HepG2 (cell line): Measurements from ENCODE around the gene BLOC1S4. TPM values are rescaled to one million over a fixed set of nuclear protein-coding genes. Genes with fewer than 3 reads are reported as not detected.

ENCODE experiments used
- FOSL2 ChIP-seq: sonication (generic); formaldehyde crosslinking; IDR thresholded peaks from 2 replicates; pipeline ENCODE4 v1.4.0; 2020; ENCODE audit warnings: missing genetic modification reagents
- HHEX ChIP-seq: IDR thresholded peaks from 2 replicates; pipeline ENCODE4 v1.6.1; 2016; ENCODE audit warnings: control low read depth
- MAFG ChIP-seq: sonication (generic); formaldehyde crosslinking; IDR thresholded peaks from 2 replicates; pipeline ENCODE4 v1.5.1; 2020; ENCODE audit warnings: mild to moderate bottlenecking, missing genetic modification reagents
- MTA1 ChIP-seq: sonication (generic); formaldehyde crosslinking; IDR thresholded peaks from 2 replicates; pipeline ENCODE4 v1.4.0; 2020; ENCODE audit warnings: missing genetic modification reagents, mild to moderate bottlenecking, borderline replicate concordance
- NFE2L2 ChIP-seq: fragments of 150-350 bp; IDR thresholded peaks from 2 replicates; pipeline ENCODE4 v1.6.1; 2014; ENCODE audit warnings: low read length
- NONO ChIP-seq, 2 experiments: fragments of 450-650 bp in 1 of 2; sonication (generic) in 1 of 2; formaldehyde crosslinking in 1 of 2; IDR thresholded peaks in 1 of 2; conservative IDR thresholded peaks in 1 of 2; 2 replicates each; pipeline versions ENCODE4 v1.6.1 to v1.8.0; 2017 to 2022; ENCODE audit warnings: mild to moderate bottlenecking in 1 of 2, missing genetic modification reagents in 1 of 2, moderate library complexity in 1 of 2
- RXRA ChIP-seq: sonication (generic); formaldehyde crosslinking; IDR thresholded peaks from 2 replicates; pipeline ENCODE4 v1.5.1; 2020; ENCODE audit warnings: missing genetic modification reagents
- SATB2 ChIP-seq: sonication (generic); formaldehyde crosslinking; IDR thresholded peaks from 2 replicates; pipeline ENCODE4 v1.5.0; 2020; ENCODE audit warnings: missing genetic modification reagents
- SIX4 ChIP-seq: sonication (generic); formaldehyde crosslinking; IDR thresholded peaks from 2 replicates; pipeline ENCODE4 v1.4.0; 2020; ENCODE audit warnings: missing genetic modification reagents
- SSRP1 ChIP-seq: IDR thresholded peaks from 2 replicates; pipeline ENCODE4 v1.6.1; 2016; ENCODE audit warnings: control low read depth
- YEATS4 ChIP-seq: sonication (generic); formaldehyde crosslinking; IDR thresholded peaks from 2 replicates; pipeline ENCODE4 v1.4.0; 2020; ENCODE audit warnings: missing genetic modification reagents, borderline replicate concordance
- ZNF260 ChIP-seq: sonication (generic); formaldehyde crosslinking; IDR thresholded peaks from 2 replicates; pipeline ENCODE4 v1.4.0; 2020; ENCODE audit warnings: missing genetic modification reagents, low read depth, mild to moderate bottlenecking, borderline replicate concordance
- ZNF383 ChIP-seq: sonication (generic); formaldehyde crosslinking; IDR thresholded peaks from 2 replicates; pipeline ENCODE4 v1.4.0; 2020; ENCODE audit warnings: missing genetic modification reagents, mild to moderate bottlenecking, borderline replicate concordance
- ZNF496 ChIP-seq: sonication (generic); formaldehyde crosslinking; IDR thresholded peaks from 2 replicates; pipeline ENCODE4 v1.8.1; 2023; ENCODE audit warnings: mild to moderate bottlenecking, moderate library complexity, missing genetic modification reagents; ENCODE audit not compliant: insufficient replicate concordance
- ZNF549 ChIP-seq: sonication (generic); formaldehyde crosslinking; IDR thresholded peaks from 2 replicates; pipeline ENCODE4 v1.5.0; 2020; ENCODE audit warnings: missing genetic modification reagents
- ZNF564 ChIP-seq: sonication (generic); formaldehyde crosslinking; IDR thresholded peaks from 2 replicates; pipeline ENCODE4 v1.8.1; 2023; ENCODE audit warnings: mild to moderate bottlenecking, missing genetic modification reagents
- ZNF703 ChIP-seq: sonication (generic); formaldehyde crosslinking; IDR thresholded peaks from 2 replicates; pipeline ENCODE4 v1.5.1; 2020; ENCODE audit warnings: missing genetic modification reagents, mild to moderate bottlenecking, moderate library complexity, borderline replicate concordance
- ZNF747 ChIP-seq: sonication (generic); formaldehyde crosslinking; IDR thresholded peaks from 2 replicates; pipeline ENCODE4 v1.8.1; 2023; ENCODE audit warnings: missing genetic modification reagents, mild to moderate bottlenecking, borderline replicate concordance
- ZNF777 ChIP-seq: sonication (generic); formaldehyde crosslinking; IDR thresholded peaks from 2 replicates; pipeline ENCODE4 v1.4.0; 2020; ENCODE audit warnings: missing genetic modification reagents
- ZNF841 ChIP-seq: sonication (generic); formaldehyde crosslinking; IDR thresholded peaks from 2 replicates; pipeline ENCODE4 v1.8.1; 2023; ENCODE audit warnings: missing genetic modification reagents, borderline replicate concordance
- polyA plus RNA-seq, 8 experiments: library from polyadenylated mRNA; depleted of rRNA in 3 of 8; stranded (reverse) in 7 of 8; unstranded in 1 of 8; fragments of >200 nt; fragmentation: Illumina TruSeq in 4 of 8; extraction: Trizol in 4 of 8; gene quantifications; 2 replicates each; pipeline versions ENCODE4 v1.2.1 to v1.2.3, GENCODE V29; 2011 to 2016; ENCODE audit warnings: low read depth in 4 of 8, missing spikeins in 1 of 8, mixed read lengths in 1 of 8; ENCODE audit not compliant: insufficient read depth in 1 of 8
- total RNA-seq, 5 experiments: library from RNA; depleted of rRNA; stranded (reverse); fragments of >200 nt; fragmentation: Illumina TruSeq; extraction: Trizol; gene quantifications; 2 replicates each; pipeline ENCODE4 v1.2.3, GENCODE V29; 2016; ENCODE audit warnings: low read depth in 1 of 5
- TF ChIP-seq, protein P1 (sequence below): fragments of 450-650 bp; IDR thresholded peaks from 2 replicates; pipeline ENCODE4 v1.6.1; 2016
- TF ChIP-seq, protein P2 (sequence below): sonication (generic); formaldehyde crosslinking; IDR thresholded peaks from 2 replicates; pipeline ENCODE4 v1.8.1; 2023; ENCODE audit warnings: missing genetic modification reagents, mild to moderate bottlenecking, borderline replicate concordance
- TF ChIP-seq, protein P3 (sequence below): sonication (generic); formaldehyde crosslinking; IDR thresholded peaks from 2 replicates; pipeline ENCODE4 v1.5.0; 2020; ENCODE audit warnings: mild to moderate bottlenecking, missing genetic modification reagents, moderate library complexity
- TF ChIP-seq, protein P4 (sequence below): sonication (generic); formaldehyde crosslinking; IDR thresholded peaks from 2 replicates; pipeline ENCODE4 v1.5.0; 2020; ENCODE audit warnings: missing genetic modification reagents

The BLOC1S4 gene
- total and polyA plus RNA-seq, 2 of the 13 experiments (the other 11 are each of a cell fraction or from before 2014, with no cell fraction given): 15.5 to 20.9 TPM

DNA sequence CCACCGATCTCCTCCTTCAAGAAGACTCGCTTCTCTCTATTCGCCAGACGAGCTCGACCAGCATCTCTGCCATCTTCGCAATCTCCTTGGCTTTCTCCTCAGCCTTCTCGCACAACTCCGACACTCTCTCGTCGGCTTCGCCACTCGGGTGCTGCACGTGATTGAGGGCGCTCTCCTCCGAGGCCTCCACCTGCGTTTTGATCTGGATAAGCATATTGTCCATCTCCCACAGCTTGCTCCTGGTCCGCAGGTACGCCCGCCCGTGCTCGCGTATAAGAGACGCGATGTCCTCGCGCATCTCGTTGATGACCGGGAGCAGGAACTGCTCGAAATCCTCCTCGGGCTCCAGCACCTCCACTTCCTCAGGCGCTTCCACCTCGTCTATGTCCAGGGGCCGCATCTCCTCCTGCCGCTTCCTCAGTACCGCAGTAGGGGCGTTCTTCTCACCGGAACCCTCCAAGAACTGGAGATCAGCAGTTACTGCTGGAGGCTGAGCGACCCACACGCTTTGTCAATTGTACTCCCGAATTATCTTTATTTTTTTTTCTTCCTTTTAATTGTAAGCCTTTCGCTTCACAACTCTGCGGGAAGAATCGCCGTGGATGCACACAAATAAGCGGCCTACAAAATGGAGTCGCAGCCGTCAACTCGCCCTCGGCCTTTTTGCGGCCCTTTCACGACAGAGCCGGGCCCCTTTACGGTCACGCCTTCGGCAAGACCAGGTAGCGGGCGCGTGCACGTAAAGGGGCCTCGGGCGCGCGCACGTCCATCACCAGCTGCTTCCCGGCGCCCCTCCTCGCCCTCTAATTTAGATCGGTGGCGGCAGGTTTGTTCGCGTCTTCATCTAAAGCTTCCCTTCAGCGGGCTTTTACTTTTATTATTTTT is 6.5 kb upstream of the BLOC1S4 start, which contains the start of gene MRFAP1L1 (continued):
- no peak for TF ChIP-seq ZNF841 (CRISPR knock-in tag)
- no peak for TF ChIP-seq NFE2L2
- TF ChIP-seq, protein P1, sequence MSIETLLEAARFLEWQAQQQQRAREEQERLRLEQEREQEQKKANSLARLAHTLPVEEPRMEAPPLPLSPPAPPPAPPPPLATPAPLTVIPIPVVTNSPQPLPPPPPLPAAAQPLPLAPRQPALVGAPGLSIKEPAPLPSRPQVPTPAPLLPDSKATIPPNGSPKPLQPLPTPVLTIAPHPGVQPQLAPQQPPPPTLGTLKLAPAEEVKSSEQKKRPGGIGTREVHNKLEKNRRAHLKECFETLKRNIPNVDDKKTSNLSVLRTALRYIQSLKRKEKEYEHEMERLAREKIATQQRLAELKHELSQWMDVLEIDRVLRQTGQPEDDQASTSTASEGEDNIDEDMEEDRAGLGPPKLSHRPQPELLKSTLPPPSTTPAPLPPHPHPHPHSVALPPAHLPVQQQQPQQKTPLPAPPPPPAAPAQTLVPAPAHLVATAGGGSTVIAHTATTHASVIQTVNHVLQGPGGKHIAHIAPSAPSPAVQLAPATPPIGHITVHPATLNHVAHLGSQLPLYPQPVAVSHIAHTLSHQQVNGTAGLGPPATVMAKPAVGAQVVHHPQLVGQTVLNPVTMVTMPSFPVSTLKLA: 0 out of 2 replicates have a peak, but pooled peaks have one; percentile 5
- TF ChIP-seq, protein P2, sequence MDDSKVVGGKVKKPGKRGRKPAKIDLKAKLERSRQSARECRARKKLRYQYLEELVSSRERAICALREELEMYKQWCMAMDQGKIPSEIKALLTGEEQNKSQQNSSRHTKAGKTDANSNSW (CRISPR knock-in tag): 0 out of 2 replicates have a peak, but pooled peaks have one; percentile 17
- TF ChIP-seq ZNF549 (CRISPR knock-in tag): no peak
- no peak for TF ChIP-seq MAFG (CRISPR knock-in tag)
- TF ChIP-seq ZNF747 (CRISPR knock-in tag): no peak
- TF ChIP-seq ZNF383 (CRISPR knock-in tag): no peak
- TF ChIP-seq SATB2 (CRISPR knock-in tag): no peak
- no peak for TF ChIP-seq HHEX (CRISPR knock-in tag)
- no peak for TF ChIP-seq ZNF260 (CRISPR knock-in tag)
- TF ChIP-seq SSRP1: no peak
- peak; percentile 93 for TF ChIP-seq ZNF703
- 0 out of 2 replicates have a peak, but pooled peaks have one; percentile 17 for TF ChIP-seq RXRA (CRISPR knock-in tag)
- TF ChIP-seq FOSL2: peak; percentile 30; the same call in 1 of the 2 replicates
- no peak for TF ChIP-seq ZNF496 (CRISPR knock-in tag)
- TF ChIP-seq SIX4 (CRISPR knock-in tag): no peak; the same call in 1 of the 2 replicates
- TF ChIP-seq, protein P3, sequence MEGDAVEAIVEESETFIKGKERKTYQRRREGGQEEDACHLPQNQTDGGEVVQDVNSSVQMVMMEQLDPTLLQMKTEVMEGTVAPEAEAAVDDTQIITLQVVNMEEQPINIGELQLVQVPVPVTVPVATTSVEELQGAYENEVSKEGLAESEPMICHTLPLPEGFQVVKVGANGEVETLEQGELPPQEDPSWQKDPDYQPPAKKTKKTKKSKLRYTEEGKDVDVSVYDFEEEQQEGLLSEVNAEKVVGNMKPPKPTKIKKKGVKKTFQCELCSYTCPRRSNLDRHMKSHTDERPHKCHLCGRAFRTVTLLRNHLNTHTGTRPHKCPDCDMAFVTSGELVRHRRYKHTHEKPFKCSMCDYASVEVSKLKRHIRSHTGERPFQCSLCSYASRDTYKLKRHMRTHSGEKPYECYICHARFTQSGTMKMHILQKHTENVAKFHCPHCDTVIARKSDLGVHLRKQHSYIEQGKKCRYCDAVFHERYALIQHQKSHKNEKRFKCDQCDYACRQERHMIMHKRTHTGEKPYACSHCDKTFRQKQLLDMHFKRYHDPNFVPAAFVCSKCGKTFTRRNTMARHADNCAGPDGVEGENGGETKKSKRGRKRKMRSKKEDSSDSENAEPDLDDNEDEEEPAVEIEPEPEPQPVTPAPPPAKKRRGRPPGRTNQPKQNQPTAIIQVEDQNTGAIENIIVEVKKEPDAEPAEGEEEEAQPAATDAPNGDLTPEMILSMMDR (CRISPR knock-in tag): peak; percentile 26; the same call in 1 of the 2 replicates
- TF ChIP-seq YEATS4: no peak
- TF ChIP-seq, protein P4, sequence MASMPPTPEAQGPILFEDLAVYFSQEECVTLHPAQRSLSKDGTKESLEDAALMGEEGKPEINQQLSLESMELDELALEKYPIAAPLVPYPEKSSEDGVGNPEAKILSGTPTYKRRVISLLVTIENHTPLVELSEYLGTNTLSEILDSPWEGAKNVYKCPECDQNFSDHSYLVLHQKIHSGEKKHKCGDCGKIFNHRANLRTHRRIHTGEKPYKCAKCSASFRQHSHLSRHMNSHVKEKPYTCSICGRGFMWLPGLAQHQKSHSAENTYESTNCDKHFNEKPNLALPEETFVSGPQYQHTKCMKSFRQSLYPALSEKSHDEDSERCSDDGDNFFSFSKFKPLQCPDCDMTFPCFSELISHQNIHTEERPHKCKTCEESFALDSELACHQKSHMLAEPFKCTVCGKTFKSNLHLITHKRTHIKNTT (CRISPR knock-in tag): no peak
- TF ChIP-seq ZNF564 (CRISPR knock-in tag): no peak
- no peak for TF ChIP-seq ZNF777 (CRISPR knock-in tag)
- peak; percentile 51; the same call in 1 of the 2 replicates for TF ChIP-seq MTA1 (CRISPR knock-in tag)
- no peak for TF ChIP-seq NONO (IDR thresholded peaks at IDR 0.05)
- TF ChIP-seq NONO (CRISPR knock-in tag; conservative IDR thresholded peaks at IDR 0.05): peak; percentile 40
